K562 (cell line): ENCODE data around the gene PRDM1. TPM values are rescaled to one million over a fixed set of nuclear protein-coding genes. Genes with fewer than 3 reads are reported as not detected.
A peak's percentile ranks its signal among the peaks of the same experiment; 100 is the strongest.

Source experiments
- CREBBP ChIP-seq: IDR thresholded peaks from one replicate; pipeline ENCODE4 v1.6.1; 2012; ENCODE audit warnings: low read depth, mild to moderate bottlenecking, control low read depth, inconsistent platforms, low read length
- EP300 ChIP-seq: IDR thresholded peaks from 2 replicates; pipeline ENCODE4 v1.6.1; 2012; ENCODE audit warnings: low read length, improper control_type of control experiment
- HEY1 ChIP-seq: fragments of 250-450 bp; sonication (Bioruptor Pico); IDR thresholded peaks from 2 replicates; pipeline ENCODE4 v1.5.0; 2020; ENCODE audit warnings: mild to moderate bottlenecking, moderate library complexity, borderline replicate concordance
- JUNB ChIP-seq: fragments of 450-650 bp; formaldehyde crosslinking; conservative IDR thresholded peaks from 2 replicates; pipeline ENCODE4 v1.4.0; 2020; ENCODE audit warnings: mild to moderate bottlenecking
- KDM4B ChIP-seq, 2 experiments: fragments of 450-650 bp in 1 of 2; sonication (generic) in 1 of 2; IDR thresholded peaks; 2 replicates each; pipeline ENCODE4 v1.6.1; 2016 to 2017; ENCODE audit warnings: borderline replicate concordance in 2 of 2, antibody characterized with exemption in 1 of 2, low read depth in 1 of 2, mild to moderate bottlenecking in 1 of 2
- REST ChIP-seq, 2 experiments: fragments of 450-650 bp; formaldehyde crosslinking in 1 of 2; IDR thresholded peaks; 2 replicates each; pipeline versions ENCODE4 v1.4.0 to v1.6.1; 2014 to 2020; ENCODE audit warnings: mild to moderate bottlenecking in 2 of 2, borderline replicate concordance in 1 of 2, low read depth in 1 of 2
- RNF2 ChIP-seq: sonication (generic); IDR thresholded peaks from 2 replicates; pipeline ENCODE4 v1.6.1; 2016
- SAP30 ChIP-seq: fragments of 200-600 bp; sonication (generic); IDR thresholded peaks from 2 replicates; pipeline ENCODE4 v1.6.1; 2012; ENCODE audit warnings: borderline replicate concordance, low read depth, mild to moderate bottlenecking, moderate library complexity, low read length, control low read depth, inconsistent platforms; ENCODE audit not compliant: insufficient read depth, poor library complexity, severe bottlenecking
- SIN3B ChIP-seq: fragments of 450-650 bp; IDR thresholded peaks from 2 replicates; pipeline ENCODE4 v1.6.1; 2017; ENCODE audit warnings: low read depth, mild to moderate bottlenecking, moderate library complexity
- SOX6 ChIP-seq: fragments of 450-650 bp; IDR thresholded peaks from 2 replicates; pipeline ENCODE4 v1.6.1; 2014; ENCODE audit warnings: mild to moderate bottlenecking
- STAG1 ChIP-seq: sonication (generic); formaldehyde crosslinking; IDR thresholded peaks from 2 replicates; pipeline ENCODE4 v1.5.0; 2020; ENCODE audit warnings: missing genetic modification reagents, borderline replicate concordance
- STAT5A ChIP-seq: IDR thresholded peaks from 2 replicates; pipeline ENCODE4 v1.6.1; 2012; ENCODE audit warnings: low read length, inconsistent platforms, borderline replicate concordance
- TCF7 ChIP-seq: sonication (generic); IDR thresholded peaks from 2 replicates; pipeline ENCODE4 v1.6.1; 2016; ENCODE audit warnings: antibody characterized with exemption, borderline replicate concordance
- THRA ChIP-seq: fragments of 450-650 bp; IDR thresholded peaks from 2 replicates; pipeline ENCODE4 v1.6.1; 2017; ENCODE audit warnings: mild to moderate bottlenecking, moderate library complexity
- XRCC5 ChIP-seq: fragments of 200-400 bp; formaldehyde crosslinking; IDR thresholded peaks from 2 replicates; pipeline ENCODE4 v1.6.1; 2017; ENCODE audit warnings: low read depth, mild to moderate bottlenecking, low read length
- ZBTB1 ChIP-seq: sonication (generic); formaldehyde crosslinking; IDR thresholded peaks from 2 replicates; pipeline ENCODE4 v1.8.1; 2023; ENCODE audit warnings: missing genetic modification reagents, low read depth, mild to moderate bottlenecking, borderline replicate concordance
- polyA plus RNA-seq, 8 experiments: library from polyadenylated mRNA; depleted of rRNA in 4 of 8; stranded (reverse) in 5 of 8; unstranded in 3 of 8; fragments of >200 nt; fragmentation: Nextera tagmentation in 2 of 8; fragmentation: Illumina TruSeq in 1 of 8; extraction: Ambion mirVana in 2 of 8; extraction: Trizol in 1 of 8; gene quantifications; 2 replicates each; pipeline versions ENCODE4 v1.2.1 to v1.2.3, GENCODE V29; 2011 to 2014; ENCODE audit warnings: inconsistent platforms in 1 of 8, missing spikeins in 1 of 8
- total RNA-seq, 7 experiments: library from RNA; depleted of rRNA in 6 of 7; stranded (reverse); fragments of >200 nt in 6 of 7; fragmentation: Illumina TruSeq in 2 of 7; extraction: Trizol in 2 of 7; gene quantifications; 2 replicates each; pipeline versions ENCODE4 v1.2.1 to v1.2.3, GENCODE V29; 2011 to 2021; ENCODE audit warnings: low replicate concordance in 1 of 7
- TF ChIP-seq, protein P1 (sequence below): fragments of 450-650 bp; IDR thresholded peaks from 2 replicates; pipeline ENCODE4 v1.6.1; 2017; ENCODE audit warnings: antibody characterized with exemption

PRDM1 gene
- total and polyA plus RNA-seq, 9 of the 15 experiments (the other 6 are each of a cell fraction or from before 2014, with no cell fraction given), result 0.09 to 0.89 (median 0.27) TPM

DNA sequence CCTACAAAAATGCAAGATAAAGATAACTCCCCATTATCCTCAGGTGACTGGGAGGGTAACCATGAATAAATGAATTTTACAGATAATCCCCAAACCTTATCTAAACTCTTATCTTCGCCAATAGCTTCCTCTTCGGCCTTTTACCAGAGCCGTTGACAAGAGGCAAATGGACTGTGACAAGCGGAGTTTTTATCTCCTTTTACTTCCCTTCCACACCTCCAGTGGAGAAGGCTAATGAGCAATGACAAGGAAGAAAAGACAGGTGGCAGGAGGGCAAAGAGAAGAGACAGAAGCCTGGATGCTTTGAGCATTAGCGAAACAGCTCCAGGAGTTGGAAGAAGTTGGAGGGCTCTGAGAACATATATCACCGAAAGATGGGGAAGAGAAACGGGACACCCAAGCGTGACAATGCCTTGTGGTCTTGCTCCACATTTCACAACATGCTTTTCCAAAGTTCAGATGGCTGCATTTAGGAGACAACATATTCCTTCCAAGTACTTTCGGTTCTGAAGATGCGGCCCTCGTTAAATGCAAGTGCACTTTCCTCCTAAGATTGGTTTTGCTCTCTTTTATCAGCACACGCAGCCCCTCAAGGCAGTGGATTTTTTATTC is 69.2 kb downstream of the PRDM1 start (continued):
- TF ChIP-seq, protein P1, sequence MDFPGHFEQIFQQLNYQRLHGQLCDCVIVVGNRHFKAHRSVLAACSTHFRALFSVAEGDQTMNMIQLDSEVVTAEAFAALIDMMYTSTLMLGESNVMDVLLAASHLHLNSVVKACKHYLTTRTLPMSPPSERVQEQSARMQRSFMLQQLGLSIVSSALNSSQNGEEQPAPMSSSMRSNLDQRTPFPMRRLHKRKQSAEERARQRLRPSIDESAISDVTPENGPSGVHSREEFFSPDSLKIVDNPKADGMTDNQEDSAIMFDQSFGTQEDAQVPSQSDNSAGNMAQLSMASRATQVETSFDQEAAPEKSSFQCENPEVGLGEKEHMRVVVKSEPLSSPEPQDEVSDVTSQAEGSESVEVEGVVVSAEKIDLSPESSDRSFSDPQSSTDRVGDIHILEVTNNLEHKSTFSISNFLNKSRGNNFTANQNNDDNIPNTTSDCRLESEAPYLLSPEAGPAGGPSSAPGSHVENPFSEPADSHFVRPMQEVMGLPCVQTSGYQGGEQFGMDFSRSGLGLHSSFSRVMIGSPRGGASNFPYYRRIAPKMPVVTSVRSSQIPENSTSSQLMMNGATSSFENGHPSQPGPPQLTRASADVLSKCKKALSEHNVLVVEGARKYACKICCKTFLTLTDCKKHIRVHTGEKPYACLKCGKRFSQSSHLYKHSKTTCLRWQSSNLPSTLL, result no peak
- TF ChIP-seq RNF2, result 0 out of 2 replicates have a peak, but pooled peaks have one; percentile 33
- no peak for TF ChIP-seq KDM4B (IDR thresholded peaks at IDR 0.05; ENCODE audit: borderline replicate concordance in 2 of 2, low read depth in 1 of 2)
- TF ChIP-seq REST (IDR thresholded peaks at IDR 0.05; ENCODE audit: borderline replicate concordance), result peak; percentile 25; the same call in 1 of the 2 replicates
- TF ChIP-seq REST (CRISPR knock-in tag; IDR thresholded peaks at IDR 0.05; ENCODE audit: low read depth), result no peak
- TF ChIP-seq SAP30, result no peak
- TF ChIP-seq SOX6, result peak; percentile 79; the same call in 1 of the 2 replicates
- TF ChIP-seq XRCC5, result no peak
- TF ChIP-seq TCF7, result no peak
- TF ChIP-seq EP300, result peak; percentile 57; the same call in 1 of the 2 replicates
- no peak for TF ChIP-seq CREBBP
- no peak for TF ChIP-seq ZBTB1 (CRISPR knock-in tag)
- no peak for TF ChIP-seq JUNB (CRISPR knock-in tag)
- TF ChIP-seq THRA, result no peak
- TF ChIP-seq SIN3B, result no peak
- no peak for TF ChIP-seq STAT5A
- no peak for TF ChIP-seq STAG1 (CRISPR knock-in tag)
- TF ChIP-seq HEY1, result no peak
